NK-92 (cell line): Measurements from ENCODE around the gene ZNF79.

Experiments
- DNase-seq: peaks from one replicate; lab custom pipeline; 2025; ENCODE audit not compliant: unreplicated experiment; lab: John Stamatoyannopoulos, UW

ZNF79 gene

GRCh38 chr9:127493592-127494303 is 69.6 kb downstream of the ZNF79 start:
- no peak for DNase-seq

GRCh38 chr9:127494304-127494702 is 70.1 kb downstream of the ZNF79 start:
- DNase-seq = no peak
